WI38 (cell line): ENCODE data around the gene ARHGDIB.

Experiments used
- H3K4me3 ChIP-seq: 2 replicates; pipeline ENCODE4 v1.5.1; 2011; ENCODE audit warnings: low read depth, mild to moderate bottlenecking, control low read depth, low read length
- CTCF ChIP-seq: IDR thresholded peaks from 2 replicates; pipeline ENCODE4 v1.5.1; 2012; ENCODE audit warnings: low read depth, mild to moderate bottlenecking, control low read depth, low read length

ARHGDIB gene

GRCh38 chr12:14958361-14959125, 2.9 kb downstream of the ARHGDIB start:
- no peak for TF ChIP-seq CTCF
- H3K4me3 ChIP-seq = no peak overlapping the region

GRCh38 chr12:14957551-14958168, 3.7 kb downstream of the ARHGDIB start:
- no peak overlapping the region for H3K4me3 ChIP-seq
- no peak for TF ChIP-seq CTCF

- no peak overlapping the region for H3K4me3 ChIP-seq
- no peak for TF ChIP-seq CTCF
Observed at GRCh38 chr12:14956905-14957304, 4.5 kb downstream of the ARHGDIB start.

- H3K4me3 ChIP-seq = no peak overlapping the region
- TF ChIP-seq CTCF = no peak
Observed at GRCh38 chr12:14956024-14956891, 5.1 kb downstream of the ARHGDIB start.

- no peak for TF ChIP-seq CTCF
- no peak overlapping the region for H3K4me3 ChIP-seq
Observed at GRCh38 chr12:14954269-14954668, 7.1 kb downstream of the ARHGDIB start.

- no peak overlapping the region for H3K4me3 ChIP-seq
- TF ChIP-seq CTCF = no peak
Observed at GRCh38 chr12:14953752-14954151, 7.6 kb downstream of the ARHGDIB start.
